OCI-LY7 (cell line): ENCODE results near the gene SFRP5. TPM values are rescaled to one million over a fixed set of nuclear protein-coding genes. Genes with fewer than 3 reads are reported as not detected.

ENCODE experiments used
- BruUV-seq: library from RNA; stranded (reverse); fragments of 400-500 nt; replicated peaks from 2 replicates; lab custom pipeline; 2021; lab: Mats Ljungman, UMichigan
- CTCF ChIA-PET: fragments of 300-600 bp; sonication (Branson Sonifier 250); formaldehyde crosslinking; loops from one replicate; lab custom pipeline; 2022; ENCODE audit warnings: antibody characterized with exemption; ENCODE audit not compliant: unreplicated experiment; lab: Charles Lee
- POLR2A ChIA-PET: fragments of 300-600 bp; sonication (Branson Sonifier 250); formaldehyde crosslinking; loops from one replicate; lab custom pipeline; 2022; ENCODE audit warnings: antibody characterized with exemption; lab: Charles Lee
- DNase-seq: peaks from one replicate; pipeline ENCODE4 v3.0.0-alpha.2; 2015; ENCODE audit warnings: low spot score
- H2AFZ ChIP-seq: fragments of 200-600 bp; sonication (generic), shearing (Covaris generic); 2 replicates; pipeline ENCODE4 v1.6.1; 2014; ENCODE audit warnings: mild to moderate bottlenecking, antibody characterized with exemption, low read length, moderate library complexity
- H3K27ac ChIP-seq: fragments of 200-600 bp; sonication (generic); 2 replicates; pipeline ENCODE4 v1.5.1; 2014; ENCODE audit warnings: mixed run types, low read depth, mild to moderate bottlenecking, moderate library complexity, low read length, inconsistent platforms; ENCODE audit not compliant: poor library complexity, severe bottlenecking
- H3K36me3 ChIP-seq: fragments of 200-600 bp; sonication (generic); 2 replicates; pipeline ENCODE4 v1.6.1; 2014; ENCODE audit warnings: mild to moderate bottlenecking, antibody characterized with exemption, low read length, moderate library complexity, mixed read lengths; ENCODE audit not compliant: insufficient read depth
- H3K4me1 ChIP-seq: fragments of 200-600 bp; sonication (generic); 2 replicates; pipeline ENCODE4 v1.5.1; 2014; ENCODE audit warnings: mild to moderate bottlenecking, low read length; ENCODE audit not compliant: insufficient read depth, poor library complexity, severe bottlenecking
- H3K4me2 ChIP-seq: fragments of 200-600 bp; sonication (generic); 2 replicates; pipeline ENCODE4 v1.6.1; 2014; ENCODE audit warnings: mild to moderate bottlenecking, low read length
- H3K4me3 ChIP-seq: fragments of 200-600 bp; sonication (generic); 2 replicates; pipeline ENCODE4 v1.5.1; 2014; ENCODE audit warnings: mild to moderate bottlenecking, low read depth, low read length; ENCODE audit not compliant: poor library complexity, severe bottlenecking
- H3K79me2 ChIP-seq: fragments of 200-600 bp; sonication (generic); 2 replicates; pipeline ENCODE4 v1.6.1; 2016; ENCODE audit warnings: low read depth, mild to moderate bottlenecking, low read length, moderate library complexity, mixed read lengths; ENCODE audit not compliant: insufficient read depth
- H3K9me2 ChIP-seq: fragments of 200-600 bp; sonication (generic); 2 replicates; pipeline ENCODE4 v1.6.1; 2016; ENCODE audit warnings: mild to moderate bottlenecking, low read length, mixed read lengths; ENCODE audit not compliant: insufficient read depth
- H3K9me3 ChIP-seq: fragments of 200-600 bp; sonication (generic); 2 replicates; pipeline ENCODE4 v1.6.1; 2014; ENCODE audit warnings: mild to moderate bottlenecking, mixed run types, low read length, mixed read lengths
- H4K20me1 ChIP-seq: fragments of 200-600 bp; sonication (generic); 2 replicates; pipeline ENCODE4 v1.6.1; 2014; ENCODE audit warnings: mild to moderate bottlenecking, antibody characterized with exemption, low read length, moderate library complexity, mixed read lengths; ENCODE audit not compliant: insufficient read depth
- EZH2phosphoT487 ChIP-seq: fragments of 200-600 bp; sonication (generic); IDR thresholded peaks from 2 replicates; pipeline ENCODE4 v1.6.1; 2018; ENCODE audit warnings: low read depth, borderline replicate concordance, mild to moderate bottlenecking, mixed run types, antibody characterized with exemption, low read length, moderate library complexity, mixed read lengths
- intact Hi-C: fragments of 100-400 bp; cut with micrococcal nuclease; formaldehyde crosslinking; loops from one replicate; pipeline ENCODE4 v1.10.0; 2022; ENCODE audit not compliant: unreplicated experiment
- total RNA-seq, 2 experiments: library from RNA; depleted of rRNA in 1 of 2; stranded (reverse); fragments of >200 nt in 1 of 2; shearing (Covaris generic) in 1 of 2; gene quantifications; 2 replicates each; pipeline ENCODE4 v1.2.3, GENCODE V29; 2014 to 2022
- TF ChIP-seq, protein P1 (sequence below): fragments of 200-600 bp; sonication (generic); conservative IDR thresholded peaks from 2 replicates; pipeline ENCODE4 v1.5.1; 2014; ENCODE audit warnings: mild to moderate bottlenecking, antibody characterized with exemption, low read length, moderate library complexity, mixed read lengths

Gene SFRP5
- total RNA-seq, 2 experiments from 2014 or later = not detected

DNA sequence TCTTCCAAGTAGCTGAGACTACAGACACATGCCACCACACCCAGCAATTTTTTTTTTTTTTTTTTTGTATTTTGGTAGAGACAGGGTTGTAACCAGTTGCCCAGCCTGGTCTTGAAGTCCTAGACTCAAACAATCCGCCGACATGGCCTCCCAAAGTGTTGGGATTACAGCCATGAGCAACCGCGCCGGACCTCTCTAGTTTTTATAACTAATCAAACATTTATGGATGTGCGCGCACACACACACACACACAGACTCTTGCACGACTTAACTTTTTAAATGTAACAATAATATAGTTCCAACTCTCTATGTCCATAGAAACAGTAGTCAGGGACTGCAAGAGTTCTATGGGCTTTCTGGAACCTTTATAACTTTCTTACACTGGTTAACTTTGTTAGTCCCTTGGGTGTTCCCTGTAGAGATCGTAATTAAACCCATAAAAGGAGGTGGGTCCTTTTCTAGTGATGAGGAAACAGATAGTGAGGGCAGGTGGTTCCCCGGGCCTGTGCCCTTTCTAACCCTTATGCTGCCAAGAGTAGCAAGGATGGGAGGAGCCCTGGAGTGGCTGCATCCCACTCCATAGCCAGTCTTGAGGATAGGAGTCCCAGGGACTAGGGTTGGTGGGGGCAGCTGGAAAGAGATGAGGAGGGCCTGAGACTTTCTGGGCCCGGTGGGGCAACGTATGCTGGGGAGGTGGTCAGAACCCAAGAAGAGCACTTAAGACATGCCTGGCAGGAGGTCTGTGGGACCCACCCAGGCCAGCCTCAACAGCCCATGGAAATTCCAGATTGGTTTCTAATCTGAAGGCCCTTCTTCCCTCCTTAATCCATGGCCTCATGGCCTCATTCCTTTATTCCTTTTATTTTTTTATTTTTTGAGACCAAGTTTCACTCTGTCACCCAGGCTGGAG is 49.7 kb downstream of the SFRP5 start:
- intact Hi-C loops = no loop called here
- H4K20me1 ChIP-seq = no peaks in the 10 kb centered on the region
- no peak overlapping the region for H2AFZ ChIP-seq
- no peak overlapping the region for H3K27ac ChIP-seq
- no peaks in the 10 kb centered on the region for H3K79me2 ChIP-seq
- no peak overlapping the region for H3K4me3 ChIP-seq
- POLR2A ChIA-PET = no interaction called here
- no peak overlapping the region for H3K4me2 ChIP-seq
- DNase-seq = no peak
- TF ChIP-seq, protein P1, sequence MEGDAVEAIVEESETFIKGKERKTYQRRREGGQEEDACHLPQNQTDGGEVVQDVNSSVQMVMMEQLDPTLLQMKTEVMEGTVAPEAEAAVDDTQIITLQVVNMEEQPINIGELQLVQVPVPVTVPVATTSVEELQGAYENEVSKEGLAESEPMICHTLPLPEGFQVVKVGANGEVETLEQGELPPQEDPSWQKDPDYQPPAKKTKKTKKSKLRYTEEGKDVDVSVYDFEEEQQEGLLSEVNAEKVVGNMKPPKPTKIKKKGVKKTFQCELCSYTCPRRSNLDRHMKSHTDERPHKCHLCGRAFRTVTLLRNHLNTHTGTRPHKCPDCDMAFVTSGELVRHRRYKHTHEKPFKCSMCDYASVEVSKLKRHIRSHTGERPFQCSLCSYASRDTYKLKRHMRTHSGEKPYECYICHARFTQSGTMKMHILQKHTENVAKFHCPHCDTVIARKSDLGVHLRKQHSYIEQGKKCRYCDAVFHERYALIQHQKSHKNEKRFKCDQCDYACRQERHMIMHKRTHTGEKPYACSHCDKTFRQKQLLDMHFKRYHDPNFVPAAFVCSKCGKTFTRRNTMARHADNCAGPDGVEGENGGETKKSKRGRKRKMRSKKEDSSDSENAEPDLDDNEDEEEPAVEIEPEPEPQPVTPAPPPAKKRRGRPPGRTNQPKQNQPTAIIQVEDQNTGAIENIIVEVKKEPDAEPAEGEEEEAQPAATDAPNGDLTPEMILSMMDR = no peak
- TF ChIP-seq EZH2phosphoT487 = no peak
- H3K9me3 ChIP-seq = no peaks in the 10 kb centered on the region
- H3K9me2 ChIP-seq = no peaks in the 10 kb centered on the region
- BruUV-seq = no TSS peak
- CTCF ChIA-PET = interaction anchor here (1.6 kb wide), 1 partner anchor 21 kb away, joined by 5 read pairs; no protein-coding TSS in a partner anchor
- H3K4me1 ChIP-seq = no peaks in the 10 kb centered on the region
- no peaks in the 10 kb centered on the region for H3K36me3 ChIP-seq

DNA sequence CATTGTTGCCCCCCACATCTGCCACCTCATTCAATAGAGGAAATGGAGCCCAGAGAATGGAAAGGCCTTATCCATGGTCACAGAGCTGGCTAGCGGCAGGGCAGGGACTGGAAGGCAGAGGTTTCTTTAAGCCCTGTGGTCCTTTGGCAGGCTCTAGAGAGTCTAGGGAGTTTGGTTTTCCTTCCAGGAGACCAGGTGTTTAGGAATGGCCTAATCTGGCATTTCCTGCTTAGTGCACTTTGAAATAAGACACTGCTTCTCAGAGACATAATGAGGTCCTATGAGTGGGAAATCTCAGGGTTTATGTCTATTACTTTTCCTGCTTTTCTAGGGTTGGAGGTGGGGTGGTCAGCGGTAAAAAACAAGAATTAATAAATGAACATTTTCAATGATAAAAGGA is 52.2 kb downstream of the SFRP5 start:
- Histone ChIP-seq H4K20me1 (no peaks in the 10 kb centered on the region), H3K4me2 (no peak overlapping the region), H3K79me2 (no peaks in the 10 kb centered on the region), H3K9me2 (no peaks in the 10 kb centered on the region), H3K4me3 (no peak overlapping the region), H2AFZ (no peak overlapping the region), H3K36me3 (no peaks in the 10 kb centered on the region), H3K4me1 (no peaks in the 10 kb centered on the region), H3K9me3 (no peaks in the 10 kb centered on the region), H3K27ac (no peak overlapping the region)
- intact Hi-C loops = no loop called here
- BruUV-seq = no TSS peak
- no peak for DNase-seq
- ChIA-PET CTCF (no interaction called here), POLR2A (no interaction called here)
- no peak for TF ChIP-seq EZH2phosphoT487
- TF ChIP-seq, protein P1 = no peak

DNA sequence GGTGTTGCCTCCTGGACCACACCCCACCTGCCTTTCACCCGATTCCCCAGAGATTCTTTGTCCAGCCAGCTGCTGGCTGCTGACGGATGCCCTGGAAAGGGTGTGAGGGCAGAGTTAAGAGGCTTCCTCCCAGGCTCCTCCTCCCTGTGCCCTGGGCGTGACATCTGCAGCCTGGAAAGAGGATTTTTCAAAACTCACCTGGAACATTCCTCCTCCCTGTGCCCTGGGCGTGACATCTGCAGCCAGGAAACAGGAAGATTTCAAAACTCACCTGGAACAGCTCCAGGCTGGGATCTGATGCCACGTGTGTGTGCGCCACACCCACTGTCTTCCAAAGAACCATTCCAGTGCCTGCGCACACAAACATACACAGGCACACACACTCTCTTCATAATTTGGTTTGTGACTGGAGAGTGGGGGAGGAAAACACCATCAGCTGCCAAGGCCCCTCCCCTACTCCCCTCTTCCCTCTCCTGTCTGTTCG is 53.1 kb downstream of the SFRP5 start:
- TF ChIP-seq EZH2phosphoT487 = no peak
- TF ChIP-seq, protein P1 = no peak
- Histone ChIP-seq H3K9me3 (no peaks in the 10 kb centered on the region), H3K4me3 (no peak overlapping the region), H3K36me3 (no peaks in the 10 kb centered on the region), H4K20me1 (no peaks in the 10 kb centered on the region), H2AFZ (no peak overlapping the region), H3K27ac (no peak overlapping the region), H3K4me2 (no peak overlapping the region), H3K4me1 (no peaks in the 10 kb centered on the region), H3K79me2 (no peaks in the 10 kb centered on the region), H3K9me2 (no peaks in the 10 kb centered on the region)
- BruUV-seq = no TSS peak
- CTCF ChIA-PET = no interaction called here
- POLR2A ChIA-PET = no interaction called here
- intact Hi-C loops = no loop called here
- DNase-seq = no peak
